ENCODE measurements around the gene ZDHHC18. TPM values are rescaled to one million over a fixed set of nuclear protein-coding genes. Genes with fewer than 3 reads are reported as not detected.
"Not testable (repeated sequence)": the region's sequence is repeated elsewhere in the genome, so short reads cannot be mapped to it uniquely, and the experiment has no call there.

ZDHHC18 gene
- total RNA-seq, 1 donor from 2014 or later, result 11.8 TPM

DNA sequence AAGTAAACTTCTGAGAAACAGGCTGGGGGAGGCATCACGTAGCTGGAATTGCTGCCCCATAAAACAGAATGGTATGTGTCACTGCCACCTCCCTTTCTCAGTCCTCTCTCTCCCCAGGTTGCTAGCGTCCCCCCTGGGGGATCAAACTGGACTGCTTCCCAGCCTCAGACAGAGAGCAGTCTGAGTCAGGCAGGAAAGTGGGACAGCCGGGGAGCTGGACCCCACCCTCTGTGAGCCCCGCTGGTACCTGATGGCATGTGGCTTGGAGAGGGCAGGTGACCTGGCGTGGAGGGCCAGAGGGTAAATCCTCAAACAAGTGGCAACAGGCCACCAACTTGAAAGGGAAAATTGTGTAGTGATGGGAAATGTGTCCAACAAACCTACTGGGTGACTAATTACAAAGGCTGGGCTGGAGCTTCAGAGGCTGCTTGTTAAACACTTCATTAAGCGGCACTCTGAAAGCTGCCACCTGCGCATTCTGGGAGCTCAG lies 35.4 kb downstream of the ZDHHC18 start:
- no peak overlapping the region for H3K4me3 ChIP-seq
- peaks cover 21% of the 10 kb centered on the region for H3K4me1 ChIP-seq
- intact Hi-C loops (cut with micrococcal nuclease), result no loop called here
- no peaks in the 10 kb centered on the region for H3K27me3 ChIP-seq (ENCODE audit: low read depth)
- TF ChIP-seq, protein P1, sequence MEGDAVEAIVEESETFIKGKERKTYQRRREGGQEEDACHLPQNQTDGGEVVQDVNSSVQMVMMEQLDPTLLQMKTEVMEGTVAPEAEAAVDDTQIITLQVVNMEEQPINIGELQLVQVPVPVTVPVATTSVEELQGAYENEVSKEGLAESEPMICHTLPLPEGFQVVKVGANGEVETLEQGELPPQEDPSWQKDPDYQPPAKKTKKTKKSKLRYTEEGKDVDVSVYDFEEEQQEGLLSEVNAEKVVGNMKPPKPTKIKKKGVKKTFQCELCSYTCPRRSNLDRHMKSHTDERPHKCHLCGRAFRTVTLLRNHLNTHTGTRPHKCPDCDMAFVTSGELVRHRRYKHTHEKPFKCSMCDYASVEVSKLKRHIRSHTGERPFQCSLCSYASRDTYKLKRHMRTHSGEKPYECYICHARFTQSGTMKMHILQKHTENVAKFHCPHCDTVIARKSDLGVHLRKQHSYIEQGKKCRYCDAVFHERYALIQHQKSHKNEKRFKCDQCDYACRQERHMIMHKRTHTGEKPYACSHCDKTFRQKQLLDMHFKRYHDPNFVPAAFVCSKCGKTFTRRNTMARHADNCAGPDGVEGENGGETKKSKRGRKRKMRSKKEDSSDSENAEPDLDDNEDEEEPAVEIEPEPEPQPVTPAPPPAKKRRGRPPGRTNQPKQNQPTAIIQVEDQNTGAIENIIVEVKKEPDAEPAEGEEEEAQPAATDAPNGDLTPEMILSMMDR (IDR thresholded peaks at IDR 0.05; ENCODE audit: borderline replicate concordance), result no peak
- peaks cover 4% of the 10 kb centered on the region for H3K36me3 ChIP-seq
- no peaks in the 10 kb centered on the region for H3K9me3 ChIP-seq (replicated peaks)
- H3K27ac ChIP-seq (replicated peaks), result no peak overlapping the region
- DNase-seq, result no peak

DNA sequence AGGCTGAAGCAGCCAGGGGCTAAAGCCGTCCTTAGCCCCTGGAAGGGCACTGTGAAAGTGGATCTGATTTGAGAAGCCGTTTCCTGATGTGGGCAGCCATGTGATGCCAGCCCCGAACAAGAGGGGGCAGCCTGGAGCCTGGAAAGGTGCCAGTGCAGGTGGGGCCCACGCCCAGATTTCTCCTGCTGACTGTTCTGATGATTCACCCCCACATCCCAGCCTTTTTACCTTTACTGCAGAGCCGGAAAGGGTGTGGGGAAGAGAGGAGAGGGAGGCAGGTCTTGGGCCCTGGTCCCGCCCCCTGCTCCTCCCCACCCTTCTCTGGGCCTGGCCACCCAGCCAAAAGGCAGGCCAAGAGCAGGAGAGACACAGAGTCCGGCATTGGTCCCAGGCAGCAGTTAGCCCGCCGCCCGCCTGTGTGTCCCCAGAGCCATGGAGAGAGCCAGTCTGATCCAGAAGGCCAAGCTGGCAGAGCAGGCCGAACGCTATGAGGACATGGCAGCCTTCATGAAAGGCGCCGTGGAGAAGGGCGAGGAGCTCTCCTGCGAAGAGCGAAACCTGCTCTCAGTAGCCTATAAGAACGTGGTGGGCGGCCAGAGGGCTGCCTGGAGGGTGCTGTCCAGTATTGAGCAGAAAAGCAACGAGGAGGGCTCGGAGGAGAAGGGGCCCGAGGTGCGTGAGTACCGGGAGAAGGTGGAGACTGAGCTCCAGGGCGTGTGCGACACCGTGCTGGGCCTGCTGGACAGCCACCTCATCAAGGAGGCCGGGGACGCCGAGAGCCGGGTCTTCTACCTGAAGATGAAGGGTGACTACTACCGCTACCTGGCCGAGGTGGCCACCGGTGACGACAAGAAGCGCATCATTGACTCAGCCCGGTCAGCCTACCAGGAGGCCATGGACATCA lies 36.5 kb downstream of the ZDHHC18 start, which contains the start of gene SFN:
TSS of gene SFN (plus strand) at position 369 of the 904 bp plus-strand sequence. CDS start at position 433, 64 bp downstream.
- DNase-seq, result no peak
- Histone ChIP-seq H3K27ac (replicated peaks) (no peak within 1 kb of the TSS), H3K9me3 (replicated peaks) (no peaks in the 10 kb centered on the region), H3K36me3 (no peaks in the 10 kb centered on the region), H3K4me3 (peak within 1 kb of the TSS; percentile 75), H3K4me1 (peaks cover 21% of the 10 kb centered on the region), H3K27me3 (ENCODE audit: low read depth) (no peaks in the 10 kb centered on the region)
- intact Hi-C loops (cut with micrococcal nuclease), result no loop called here
- TF ChIP-seq, protein P1 (IDR thresholded peaks at IDR 0.05; ENCODE audit: borderline replicate concordance), result no peak

DNA sequence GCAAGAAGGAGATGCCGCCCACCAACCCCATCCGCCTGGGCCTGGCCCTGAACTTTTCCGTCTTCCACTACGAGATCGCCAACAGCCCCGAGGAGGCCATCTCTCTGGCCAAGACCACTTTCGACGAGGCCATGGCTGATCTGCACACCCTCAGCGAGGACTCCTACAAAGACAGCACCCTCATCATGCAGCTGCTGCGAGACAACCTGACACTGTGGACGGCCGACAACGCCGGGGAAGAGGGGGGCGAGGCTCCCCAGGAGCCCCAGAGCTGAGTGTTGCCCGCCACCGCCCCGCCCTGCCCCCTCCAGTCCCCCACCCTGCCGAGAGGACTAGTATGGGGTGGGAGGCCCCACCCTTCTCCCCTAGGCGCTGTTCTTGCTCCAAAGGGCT lies 37.2 kb downstream of the ZDHHC18 start:
- Histone ChIP-seq H3K4me1 (peaks cover 21% of the 10 kb centered on the region), H3K27ac (replicated peaks) (no peak overlapping the region), H3K27me3 (ENCODE audit: low read depth) (no peaks in the 10 kb centered on the region), H3K36me3 (no peaks in the 10 kb centered on the region), H3K4me3 (peak overlapping the region; percentile 75), H3K9me3 (replicated peaks) (no peaks in the 10 kb centered on the region)
- intact Hi-C loops (cut with micrococcal nuclease), result no loop called here
- DNase-seq, result no peak
- TF ChIP-seq, protein P1 (IDR thresholded peaks at IDR 0.05; ENCODE audit: borderline replicate concordance), result no peak

DNA sequence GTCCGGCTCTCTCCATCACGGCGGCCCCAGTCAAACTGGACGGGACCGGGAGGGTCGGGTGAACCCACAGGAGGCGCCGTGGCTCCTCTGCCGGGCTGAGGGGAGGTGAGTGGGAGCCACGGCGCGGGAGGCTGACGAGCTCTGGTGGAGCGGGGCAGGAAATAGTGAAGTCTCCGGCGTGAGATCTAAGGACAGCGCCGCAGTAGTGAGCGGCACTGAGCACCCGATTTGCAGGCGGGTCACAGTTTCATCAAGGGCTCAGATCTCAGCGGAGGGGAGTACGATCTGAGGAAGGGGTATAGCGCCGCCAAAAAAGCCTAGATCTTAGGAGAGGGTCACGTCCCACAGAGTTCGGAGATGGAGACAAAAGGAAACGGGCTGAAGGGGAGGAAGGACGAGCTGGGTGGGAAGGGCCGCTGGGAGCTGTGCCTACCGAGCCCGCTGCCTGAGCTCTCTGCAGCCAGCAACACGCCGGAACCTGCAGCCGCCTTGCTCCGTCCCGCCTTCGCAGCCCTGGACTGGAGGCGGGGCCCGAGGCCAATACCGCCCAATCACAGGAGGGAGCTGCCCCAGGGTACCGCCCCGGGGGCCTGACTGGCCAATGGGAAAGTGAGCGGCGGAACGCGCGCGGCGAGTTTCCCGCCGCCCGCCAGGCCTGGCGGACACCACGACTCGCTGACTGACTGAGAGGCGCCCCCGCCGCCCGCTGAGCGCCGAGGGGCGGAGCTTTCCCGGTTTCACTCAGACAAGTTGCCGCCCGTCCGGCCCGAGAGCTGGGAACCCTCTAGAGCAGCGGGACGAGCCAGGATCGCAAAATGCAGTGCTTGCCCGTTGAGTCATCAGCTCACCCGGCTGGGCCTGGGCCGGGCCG lies 38.4 kb downstream of the ZDHHC18 start:
- H3K27me3 ChIP-seq (ENCODE audit: low read depth), result no peaks in the 10 kb centered on the region
- intact Hi-C loops (cut with micrococcal nuclease), result no loop called here
- peak overlapping the region; percentile 98 for H3K27ac ChIP-seq (replicated peaks)
- DNase-seq, result peak; percentile 97
- no peaks in the 10 kb centered on the region for H3K9me3 ChIP-seq (replicated peaks)
- TF ChIP-seq, protein P1 (IDR thresholded peaks at IDR 0.05; ENCODE audit: borderline replicate concordance), result peak; percentile 13
- peaks cover 21% of the 10 kb centered on the region for H3K4me1 ChIP-seq
- H3K4me3 ChIP-seq, result peak overlapping the region; percentile 75
- H3K36me3 ChIP-seq, result no peaks in the 10 kb centered on the region

DNA sequence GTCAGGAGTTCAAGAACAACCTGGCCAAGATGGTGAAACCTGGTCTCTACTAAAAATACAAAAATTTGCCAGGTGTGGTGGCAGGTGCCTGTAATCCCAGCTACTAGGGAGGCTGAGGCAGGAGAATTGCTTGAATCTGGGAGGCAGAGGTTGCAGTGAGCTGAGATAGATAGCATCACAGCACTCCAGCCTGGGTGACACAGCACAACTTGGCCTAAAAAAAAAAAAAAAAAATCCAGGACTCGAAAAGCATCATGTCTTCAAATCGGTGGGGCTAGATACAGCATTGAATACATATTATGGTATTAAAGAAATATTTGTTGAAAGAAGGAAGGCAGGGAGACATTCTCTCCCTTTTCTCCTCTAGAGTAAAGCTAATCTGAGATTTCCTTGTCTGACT lies 46.6 kb downstream of the ZDHHC18 start:
- peaks cover 15% of the 10 kb centered on the region for H3K36me3 ChIP-seq
- not testable (repeated sequence) for H3K27me3 ChIP-seq (ENCODE audit: low read depth); H3K27ac ChIP-seq (replicated peaks); DNase-seq; H3K4me1 ChIP-seq; H3K4me3 ChIP-seq; H3K9me3 ChIP-seq (replicated peaks)
- intact Hi-C loops (cut with micrococcal nuclease), result loop anchor here (10.0 kb wide), 1 partner anchor 268 kb away; no protein-coding TSS in a partner anchor
